Spleen (tissue), 3 donors: ENCODE results near the gene RRAS2.

ENCODE experiments used
- POLR2A ChIP-seq, 3 donors: fragments of 450-650 bp; IDR thresholded peaks; one replicate each; pipeline ENCODE4 v1.5.1; 2017; ENCODE audit warnings: antibody characterized with exemption in 3 of 3, mild to moderate bottlenecking in 1 of 3
- POLR2AphosphoS5 ChIP-seq, 3 donors: sonication (generic); formaldehyde crosslinking; IDR thresholded peaks; one replicate each; pipeline ENCODE4 v1.5.1; 2017; ENCODE audit warnings: antibody characterized with exemption in 3 of 3

- TF ChIP-seq POLR2A (IDR thresholded peaks at IDR 0.05), result no peak
- TF ChIP-seq POLR2AphosphoS5 (IDR thresholded peaks at IDR 0.05), result no peak
Observed at GRCh38 chr11:14384338-14384737, 25.4 kb upstream of the RRAS2 start.
